Adipocyte (in vitro differentiated cells): Measurements from ENCODE around the gene GRK2.

Source experiments
- DNase-seq: peaks from one replicate; pipeline ENCODE4 v3.0.0-alpha.2; 2015; ENCODE audit warnings: low read depth
- H3K27me3 ChIP-seq: replicated peaks from 2 replicates; pipeline ENCODE4 v1.7.0; 2013; ENCODE audit warnings: mild to moderate bottlenecking, low read length, moderate library complexity; ENCODE audit not compliant: control insufficient read depth, insufficient read depth
- H3K36me3 ChIP-seq: 2 replicates; pipeline ENCODE4 v1.7.0; 2013; ENCODE audit warnings: low read length, mild to moderate bottlenecking, moderate library complexity; ENCODE audit not compliant: control insufficient read depth, insufficient read depth, severe bottlenecking
- H3K4me1 ChIP-seq: 2 replicates; pipeline ENCODE4 v1.7.0; 2013; ENCODE audit warnings: mild to moderate bottlenecking, low read length, moderate library complexity; ENCODE audit not compliant: control insufficient read depth, insufficient read depth
- H3K4me3 ChIP-seq: 2 replicates; pipeline ENCODE4 v1.7.0; 2013; ENCODE audit warnings: mild to moderate bottlenecking, low read length, moderate library complexity
- H3K9ac ChIP-seq: 2 replicates; pipeline ENCODE4 v1.7.0; 2013; ENCODE audit warnings: mild to moderate bottlenecking, low read length, moderate library complexity
- H3K9me3 ChIP-seq: 2 replicates; pipeline ENCODE4 v1.7.0; 2013; ENCODE audit warnings: mild to moderate bottlenecking, low read length, moderate library complexity; ENCODE audit not compliant: control insufficient read depth

The GRK2 gene

DNA sequence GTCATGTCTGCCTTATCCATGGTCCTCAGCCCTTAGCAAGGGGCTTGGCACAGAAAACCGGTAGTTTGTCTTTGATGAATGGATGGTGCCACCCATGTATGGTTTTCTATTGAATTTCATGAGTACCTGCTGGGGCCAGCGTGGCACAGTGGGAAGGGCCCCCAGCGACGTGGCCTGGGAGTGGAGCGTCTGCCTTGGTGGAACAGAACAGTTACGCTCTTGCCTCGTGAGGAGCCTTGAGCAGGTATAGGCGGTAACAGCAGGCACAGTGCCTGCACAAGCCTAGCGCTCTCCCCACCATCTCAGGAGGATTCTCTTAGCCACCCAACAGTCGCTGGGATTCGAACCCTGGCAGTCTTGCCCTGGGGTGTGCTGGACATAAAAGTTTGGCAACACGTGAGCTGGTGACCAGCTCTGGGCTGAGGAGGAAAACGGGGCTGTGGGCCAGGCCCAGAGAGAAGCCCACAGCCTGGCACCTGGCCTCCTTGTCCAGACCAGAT is 34.0 kb downstream of the GRK2 start:
- no peak for DNase-seq
- Histone ChIP-seq H3K4me3 (no peak overlapping the region), H3K36me3 (peaks cover 48% of the 10 kb centered on the region), H3K4me1 (peaks cover 16% of the 10 kb centered on the region), H3K27me3 (no peaks in the 10 kb centered on the region), H3K9ac (no peak overlapping the region), H3K9me3 (peaks cover 7% of the 10 kb centered on the region)

DNA sequence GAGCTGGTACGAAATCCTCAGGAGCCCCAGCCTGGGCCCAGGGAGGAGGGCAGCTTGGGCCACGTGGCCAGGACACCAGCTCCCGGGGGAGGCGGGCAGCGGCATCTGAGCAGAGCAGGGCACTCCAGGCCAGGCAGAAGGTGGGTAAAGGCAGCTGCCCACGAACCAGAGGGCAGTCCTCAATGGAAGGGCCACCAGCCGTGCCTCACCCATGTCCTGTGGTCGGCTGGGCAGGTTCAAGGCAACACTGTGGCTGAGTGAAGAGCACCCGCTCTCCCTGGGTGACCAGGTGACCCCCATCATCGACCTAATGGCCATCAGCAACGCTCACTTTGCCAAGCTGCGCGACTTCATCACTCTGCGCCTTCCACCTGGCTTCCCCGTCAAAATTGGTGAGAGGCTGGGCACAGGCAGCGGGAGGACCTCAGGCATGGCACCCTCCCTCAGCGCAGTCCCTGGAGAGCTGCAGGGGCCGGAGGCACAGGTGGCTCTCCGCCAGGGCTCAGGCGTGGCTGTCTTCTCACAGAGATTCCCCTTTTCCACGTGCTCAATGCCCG is 34.6 kb downstream of the GRK2 start:
- H3K36me3 ChIP-seq = peaks cover 43% of the 10 kb centered on the region
- H3K4me3 ChIP-seq = no peak overlapping the region
- H3K9ac ChIP-seq = no peak overlapping the region
- H3K27me3 ChIP-seq = no peaks in the 10 kb centered on the region
- peaks cover 16% of the 10 kb centered on the region for H3K4me1 ChIP-seq
- no peak for DNase-seq
- peaks cover 4% of the 10 kb centered on the region for H3K9me3 ChIP-seq

DNA sequence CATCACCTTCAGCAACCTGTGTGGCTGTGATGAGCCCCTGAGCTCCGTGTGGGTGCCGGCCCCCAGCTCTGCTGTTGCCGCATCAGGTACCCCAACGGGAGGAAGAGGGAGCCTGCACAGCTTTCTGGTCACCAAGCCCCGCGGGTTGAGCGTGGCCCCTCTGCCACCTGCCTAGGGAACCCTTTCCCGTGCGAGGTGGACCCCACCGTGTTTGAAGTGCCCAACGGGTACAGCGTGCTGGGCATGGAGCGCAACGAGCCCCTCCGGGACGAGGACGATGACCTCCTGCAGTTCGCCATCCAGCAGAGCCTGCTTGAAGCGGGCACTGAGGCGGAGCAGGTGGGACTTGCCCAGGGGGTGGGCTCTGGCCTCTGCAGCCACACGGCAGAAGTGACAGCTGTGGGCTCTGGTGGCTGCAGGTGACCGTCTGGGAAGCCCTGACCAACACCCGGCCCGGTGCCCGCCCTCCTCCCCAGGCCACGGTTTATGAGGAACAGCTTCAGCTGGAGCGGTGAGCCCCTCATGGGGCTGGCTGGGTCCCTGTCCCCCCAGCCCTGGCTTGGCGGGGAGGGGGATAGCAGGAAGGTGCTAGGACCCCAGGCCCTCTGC is 35.1 kb downstream of the GRK2 start:
- DNase-seq = no peak
- no peaks in the 10 kb centered on the region for H3K9me3 ChIP-seq
- no peaks in the 10 kb centered on the region for H3K27me3 ChIP-seq
- peaks cover 41% of the 10 kb centered on the region for H3K36me3 ChIP-seq
- H3K4me1 ChIP-seq = peaks cover 16% of the 10 kb centered on the region
- no peak overlapping the region for H3K9ac ChIP-seq
- no peak overlapping the region for H3K4me3 ChIP-seq

DNA sequence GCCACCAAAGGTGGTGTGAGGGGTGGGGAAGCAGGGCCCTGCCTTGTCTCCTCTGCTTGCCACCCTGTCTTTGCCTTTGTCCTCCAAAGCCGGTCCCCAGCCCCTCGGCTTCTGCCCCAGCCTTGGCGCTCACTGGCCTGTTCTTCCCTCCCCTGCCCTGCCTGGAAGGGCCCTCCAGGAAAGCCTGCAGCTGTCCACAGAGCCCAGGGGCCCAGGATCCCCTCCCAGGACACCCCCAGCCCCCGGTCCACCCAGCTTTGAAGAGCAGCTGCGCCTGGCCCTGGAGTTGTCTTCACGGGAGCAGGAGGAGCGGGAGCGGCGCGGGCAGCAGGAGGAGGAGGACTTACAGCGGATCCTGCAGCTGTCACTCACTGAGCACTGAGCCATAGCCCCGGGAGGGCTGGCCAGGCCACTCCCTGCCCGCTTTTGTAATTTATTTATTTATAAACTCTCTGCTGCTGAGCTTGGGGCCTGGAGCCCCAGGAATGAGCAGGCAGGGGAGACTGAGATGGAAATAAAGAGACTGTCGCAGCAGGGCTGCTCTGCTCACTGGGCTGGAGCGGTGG is 35.8 kb downstream of the GRK2 start:
- no peaks in the 10 kb centered on the region for H3K27me3 ChIP-seq
- peak overlapping the region; percentile 89 for H3K9ac ChIP-seq
- H3K36me3 ChIP-seq = peaks cover 36% of the 10 kb centered on the region
- H3K9me3 ChIP-seq = no peaks in the 10 kb centered on the region
- H3K4me3 ChIP-seq = peak overlapping the region; percentile 90
- no peak for DNase-seq
- peaks cover 16% of the 10 kb centered on the region for H3K4me1 ChIP-seq

DNA sequence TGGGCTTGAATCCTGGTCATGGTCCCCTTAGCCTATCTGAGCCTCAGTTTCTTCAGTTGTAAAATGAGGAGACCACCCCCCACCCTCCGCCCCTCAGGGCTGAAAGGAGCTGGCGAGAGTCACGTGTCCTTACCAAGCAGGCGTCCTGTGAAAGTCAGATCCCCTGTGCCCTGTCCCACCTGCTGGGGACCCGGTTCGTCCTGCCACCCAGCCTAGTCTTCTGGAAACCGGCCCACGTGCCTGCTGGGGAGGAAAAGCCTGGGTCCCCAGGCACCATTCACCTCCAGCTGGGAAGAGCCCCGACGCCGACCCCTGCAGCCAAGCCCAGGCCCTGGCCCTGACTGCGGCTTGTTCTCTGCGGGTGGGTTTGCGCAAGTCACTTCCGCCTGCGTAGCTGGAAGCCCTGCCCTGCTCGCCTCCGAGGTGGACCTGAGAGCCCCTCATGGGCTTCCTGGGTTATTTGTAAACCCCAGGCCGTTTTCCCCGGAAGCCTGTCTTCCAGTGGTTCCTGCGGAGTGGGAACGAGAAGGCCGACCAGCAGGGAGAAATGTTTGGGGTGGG is 36.4 kb downstream of the GRK2 start:
- DNase-seq = no peak

DNA sequence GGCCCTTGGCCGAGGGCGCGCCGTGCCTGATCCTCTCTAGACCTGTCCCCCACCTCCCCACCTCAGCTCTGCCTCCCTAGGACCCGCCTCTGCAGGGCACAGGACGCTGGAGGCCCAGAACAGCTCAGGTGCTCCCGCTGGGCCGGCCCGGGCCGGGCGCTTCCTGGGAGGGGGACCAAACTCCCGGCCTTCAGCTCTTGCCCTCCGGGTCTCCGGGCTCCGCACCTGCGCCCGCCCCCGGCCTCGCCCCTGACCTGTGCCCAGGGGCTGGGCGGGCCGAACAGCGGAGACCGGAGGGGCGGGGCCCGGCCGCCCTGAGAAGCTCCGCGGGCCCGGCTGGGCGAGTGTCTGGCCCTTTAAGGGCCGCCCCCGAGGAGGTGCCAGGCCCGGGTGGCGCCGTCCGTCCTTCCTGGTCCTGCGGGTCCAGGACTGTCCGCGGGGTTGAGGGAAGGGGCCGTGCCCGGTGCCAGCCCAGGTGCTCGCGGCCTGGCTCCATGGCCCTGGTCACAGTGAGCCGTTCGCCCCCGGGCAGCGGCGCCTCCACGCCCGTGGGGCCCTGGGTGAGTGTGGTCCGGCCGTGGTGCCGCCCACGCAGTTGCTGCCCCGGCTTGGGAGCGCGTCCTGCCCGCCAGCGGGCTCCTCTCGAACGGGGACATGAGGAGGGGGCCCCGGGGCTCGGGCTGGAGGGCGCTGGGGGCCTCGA is 37.0 kb downstream of the GRK2 start, which contains the start of gene SSH3:
Gene SSH3, plus strand, starts transcription at position 399 of the 703 bp plus-strand sequence. Its CDS starts 96 bp downstream, at position 495.
- H3K9ac ChIP-seq = peak within 1 kb of the TSS; percentile 89

More for the DNA sequence above, 36.4 kb downstream of the GRK2 start:
- Histone ChIP-seq H3K9ac (peak overlapping the region; percentile 89), H3K4me1 (peaks cover 16% of the 10 kb centered on the region), H3K4me3 (peak overlapping the region; percentile 90), H3K9me3 (no peaks in the 10 kb centered on the region), H3K27me3 (no peaks in the 10 kb centered on the region), H3K36me3 (peaks cover 41% of the 10 kb centered on the region)

DNA sequence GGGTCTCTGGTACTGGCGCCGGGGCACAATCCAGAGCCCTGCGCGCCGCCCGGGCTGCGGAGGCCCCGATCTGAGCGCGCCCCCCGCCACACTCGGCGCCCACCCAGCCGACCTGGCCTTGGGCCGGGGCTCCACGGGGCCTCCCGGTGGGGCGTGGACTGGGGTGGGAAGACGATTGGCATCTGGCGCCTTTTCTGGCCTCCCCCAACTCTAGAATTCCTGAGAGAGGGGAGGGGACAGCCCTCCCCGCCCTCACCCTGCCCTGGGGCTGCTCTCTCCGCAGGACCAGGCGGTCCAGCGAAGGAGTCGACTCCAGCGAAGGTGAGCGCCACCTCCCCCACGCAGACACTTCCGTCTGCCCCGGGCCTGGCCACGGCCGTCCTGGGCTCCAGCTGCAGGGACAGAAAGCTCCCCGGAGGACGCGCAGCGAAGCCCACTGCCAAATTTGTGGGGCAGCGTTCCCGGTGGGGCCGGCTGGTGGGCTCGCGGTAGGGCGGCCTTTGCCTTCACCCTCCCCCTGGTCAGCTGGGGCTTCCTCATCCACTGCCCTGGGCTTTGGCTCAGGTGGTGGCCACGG is 37.6 kb downstream of the GRK2 start:
- Histone ChIP-seq H3K36me3 (peaks cover 46% of the 10 kb centered on the region), H3K4me1 (peaks cover 16% of the 10 kb centered on the region), H3K4me3 (peak overlapping the region; percentile 90), H3K9ac (peak overlapping the region; percentile 89), H3K9me3 (no peaks in the 10 kb centered on the region), H3K27me3 (no peaks in the 10 kb centered on the region)
- DNase-seq = peak; percentile 54

More for the DNA sequence above, 37.0 kb downstream of the GRK2 start, which contains the start of gene SSH3:
- no peaks in the 10 kb centered on the region for H3K27me3 ChIP-seq
- H3K4me3 ChIP-seq = peak within 1 kb of the TSS; percentile 90
- DNase-seq = peak; percentile 81
- peaks cover 16% of the 10 kb centered on the region for H3K4me1 ChIP-seq
- H3K9me3 ChIP-seq = no peaks in the 10 kb centered on the region
- H3K36me3 ChIP-seq = peaks cover 46% of the 10 kb centered on the region

DNA sequence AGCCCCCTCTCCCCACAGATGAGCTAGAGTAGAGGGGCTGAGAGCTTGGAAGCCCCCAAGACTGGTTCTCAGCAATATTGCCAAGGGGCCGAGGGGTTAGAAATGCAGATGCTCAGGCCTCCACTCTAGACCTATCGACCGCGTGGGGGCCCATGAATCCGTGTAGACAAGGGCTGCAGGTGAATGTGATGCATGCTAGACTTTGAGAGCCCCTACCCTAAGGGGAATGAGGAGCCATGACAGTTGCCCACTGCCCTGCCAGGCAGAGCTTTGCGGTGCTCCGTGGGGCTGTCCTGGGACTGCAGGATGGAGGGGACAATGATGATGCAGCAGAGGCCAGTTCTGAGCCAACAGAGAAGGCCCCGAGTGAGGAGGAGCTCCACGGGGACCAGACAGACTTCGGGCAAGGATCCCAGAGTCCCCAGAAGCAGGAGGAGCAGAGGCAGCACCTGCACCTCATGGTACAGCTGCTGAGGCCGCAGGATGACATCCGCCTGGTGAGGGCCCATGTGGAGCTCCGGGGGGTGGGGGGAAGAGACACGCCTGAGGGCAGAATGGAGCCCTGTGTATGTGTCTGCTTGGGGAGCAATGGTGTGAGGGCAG is 38.3 kb downstream of the GRK2 start:
- Histone ChIP-seq H3K4me1 (peaks cover 16% of the 10 kb centered on the region), H3K4me3 (peak overlapping the region; percentile 90), H3K36me3 (peaks cover 45% of the 10 kb centered on the region), H3K9ac (peak overlapping the region; percentile 89), H3K27me3 (no peaks in the 10 kb centered on the region), H3K9me3 (no peaks in the 10 kb centered on the region)
- no peak for DNase-seq

DNA sequence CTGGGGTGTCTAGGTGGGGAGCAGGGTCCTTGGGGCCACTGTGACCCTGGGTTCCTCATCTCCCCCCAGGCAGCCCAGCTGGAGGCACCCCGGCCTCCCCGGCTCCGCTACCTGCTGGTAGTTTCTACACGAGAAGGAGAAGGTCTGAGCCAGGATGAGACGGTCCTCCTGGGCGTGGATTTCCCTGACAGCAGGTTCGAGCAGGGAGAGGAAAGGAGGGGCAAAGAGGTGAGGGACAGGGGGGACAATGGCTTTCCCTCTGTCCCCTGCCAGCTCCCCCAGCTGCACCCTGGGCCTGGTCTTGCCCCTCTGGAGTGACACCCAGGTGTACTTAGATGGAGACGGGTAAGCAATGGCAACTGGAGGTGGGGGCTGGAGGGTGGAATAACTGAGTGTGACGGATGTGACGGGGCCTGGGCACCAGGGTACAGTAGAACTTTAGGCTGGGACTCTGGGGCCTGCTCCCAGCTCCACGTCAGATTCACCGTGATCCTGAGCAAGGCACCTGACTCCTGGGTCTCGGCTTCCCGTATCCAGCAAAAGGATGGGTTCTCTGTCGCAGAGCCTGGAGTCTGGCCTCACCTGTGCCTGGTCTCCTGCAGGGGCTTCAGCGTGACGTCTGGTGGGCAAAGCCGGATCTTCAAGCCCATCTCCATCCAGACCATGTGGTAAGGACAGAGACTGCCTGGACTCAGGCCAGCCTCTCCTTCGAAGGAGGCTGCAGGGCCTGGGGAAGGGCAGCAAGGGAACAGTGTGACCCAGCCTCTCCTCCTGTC is 40.7 kb downstream of the GRK2 start:
- peaks cover 28% of the 10 kb centered on the region for H3K36me3 ChIP-seq
- no peak for DNase-seq
- H3K27me3 ChIP-seq = no peaks in the 10 kb centered on the region
- H3K4me1 ChIP-seq = peaks cover 16% of the 10 kb centered on the region
- no peak overlapping the region for H3K9ac ChIP-seq
- H3K4me3 ChIP-seq = no peak overlapping the region
- no peaks in the 10 kb centered on the region for H3K9me3 ChIP-seq

DNA sequence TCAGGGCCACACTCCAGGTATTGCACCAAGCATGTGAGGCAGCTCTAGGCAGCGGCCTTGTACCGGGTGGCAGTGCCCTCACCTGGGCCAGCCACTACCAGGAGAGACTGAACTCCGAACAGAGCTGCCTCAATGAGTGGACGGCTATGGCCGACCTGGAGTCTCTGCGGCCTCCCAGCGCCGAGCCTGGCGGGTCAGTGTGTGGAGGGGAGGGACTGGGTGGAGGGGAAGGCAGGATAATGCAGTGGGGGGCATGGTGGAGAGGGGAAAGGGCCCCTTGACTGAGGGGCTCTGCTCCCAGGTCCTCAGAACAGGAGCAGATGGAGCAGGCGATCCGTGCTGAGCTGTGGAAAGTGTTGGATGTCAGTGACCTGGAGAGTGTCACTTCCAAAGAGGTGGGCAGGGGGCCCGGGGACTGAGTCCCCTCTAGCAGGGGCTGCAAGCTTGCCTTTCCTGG is 41.3 kb downstream of the GRK2 start:
- no peak overlapping the region for H3K9ac ChIP-seq
- H3K9me3 ChIP-seq = no peaks in the 10 kb centered on the region
- H3K27me3 ChIP-seq = no peaks in the 10 kb centered on the region
- H3K4me1 ChIP-seq = peaks cover 12% of the 10 kb centered on the region
- H3K4me3 ChIP-seq = no peak overlapping the region
- H3K36me3 ChIP-seq = peaks cover 28% of the 10 kb centered on the region
- no peak for DNase-seq
